ENCODE data around the gene IL18. TPM values are rescaled to one million over a fixed set of nuclear protein-coding genes. Genes with fewer than 3 reads are reported as not detected.

Gene IL18
- total RNA-seq, result 10 to 100 TPM in 2 of 3 donors, 1 to 10 TPM in 1; 8.2 to 21.0 (median 16.8) TPM

GRCh38 chr11:112163875-112164685 is at the start of gene IL18:
TSS of gene IL18 (minus strand) at chr11:112164094. CDS start at chr11:112155053, 9,041 bp downstream.
- Histone ChIP-seq H3K27me3 (no peaks in the 10 kb centered on the region), H3K4me1 (no peaks in the 10 kb centered on the region), H3K27ac (no peak within 1 kb of the TSS), H3K4me3 (peak within 1 kb of the TSS in 2 of 3 donors; percentile 12 to 33), H3K9me3 (no peaks in the 10 kb centered on the region), H3K36me3 (no peaks in the 10 kb centered on the region)
- no peak for DNase-seq (ENCODE audit: low spot score in 2 of 2)
- intact Hi-C loops (cut with DNase I; ENCODE audit: low total_unique reads), result no loop called here
- TF ChIP-seq POLR2AphosphoS5 (IDR thresholded peaks at IDR 0.05) (no peak), CTCF (IDR thresholded peaks at IDR 0.05) (no peak)

- Histone ChIP-seq H3K4me3 (no peak overlapping the region), H3K9me3 (no peaks in the 10 kb centered on the region), H3K36me3 (no peaks in the 10 kb centered on the region), H3K4me1 (no peaks in the 10 kb centered on the region), H3K27ac (no peak overlapping the region), H3K27me3 (no peaks in the 10 kb centered on the region)
- no peak for TF ChIP-seq POLR2AphosphoS5 (IDR thresholded peaks at IDR 0.05)
- no peak for TF ChIP-seq CTCF (IDR thresholded peaks at IDR 0.05)
- TF ChIP-seq POLR2A (IDR thresholded peaks at IDR 0.05), result no peak
- intact Hi-C loops (cut with DNase I; ENCODE audit: low total_unique reads), result no loop called here
- no peak for DNase-seq (ENCODE audit: low spot score in 2 of 2)
Measured at GRCh38 chr11:112212710-112213109, 48.8 kb upstream of the IL18 start.

- Histone ChIP-seq H3K36me3 (no peaks in the 10 kb centered on the region), H3K27ac (no peak overlapping the region), H3K4me1 (no peaks in the 10 kb centered on the region), H3K4me3 (no peak overlapping the region), H3K27me3 (no peaks in the 10 kb centered on the region), H3K9me3 (no peaks in the 10 kb centered on the region)
- intact Hi-C loops (cut with DNase I; ENCODE audit: low total_unique reads), result no loop called here
- no peak for DNase-seq (ENCODE audit: low spot score in 2 of 2)
- TF ChIP-seq CTCF (IDR thresholded peaks at IDR 0.05), result no peak
- no peak for TF ChIP-seq POLR2AphosphoS5 (IDR thresholded peaks at IDR 0.05)
- TF ChIP-seq POLR2A (IDR thresholded peaks at IDR 0.05), result no peak
Measured at GRCh38 chr11:112212290-112212689, 48.4 kb upstream of the IL18 start.

GRCh38 chr11:112211536-112211935 is 47.6 kb upstream of the IL18 start:
- Histone ChIP-seq H3K4me3 (no peak overlapping the region), H3K27ac (no peak overlapping the region), H3K9me3 (no peaks in the 10 kb centered on the region), H3K36me3 (no peaks in the 10 kb centered on the region), H3K27me3 (no peaks in the 10 kb centered on the region), H3K4me1 (no peaks in the 10 kb centered on the region)
- TF ChIP-seq POLR2A (IDR thresholded peaks at IDR 0.05) (no peak), CTCF (IDR thresholded peaks at IDR 0.05) (no peak)
- no peak for DNase-seq (ENCODE audit: low spot score in 2 of 2)
- intact Hi-C loops (cut with DNase I; ENCODE audit: low total_unique reads), result no loop called here

- Histone ChIP-seq H3K9me3 (no peaks in the 10 kb centered on the region), H3K27ac (no peak overlapping the region), H3K36me3 (no peaks in the 10 kb centered on the region), H3K4me1 (no peaks in the 10 kb centered on the region), H3K4me3 (no peak overlapping the region), H3K27me3 (no peaks in the 10 kb centered on the region)
- intact Hi-C loops (cut with DNase I; ENCODE audit: low total_unique reads), result no loop called here
- no peak for TF ChIP-seq POLR2AphosphoS5 (IDR thresholded peaks at IDR 0.05)
- no peak for TF ChIP-seq CTCF (IDR thresholded peaks at IDR 0.05)
- no peak for TF ChIP-seq POLR2A (IDR thresholded peaks at IDR 0.05)
- DNase-seq (ENCODE audit: low spot score in 2 of 2), result no peak
Measured at GRCh38 chr11:112210890-112211289, 47.0 kb upstream of the IL18 start.

Data from breast epithelium (tissue), 4 donors.